ENCODE results near the gene PLA2G4A.

- TF ChIP-seq POLR2A (IDR thresholded peaks at IDR 0.05; ENCODE audit: low read length), result no peak
- TF ChIP-seq GATA1 (IDR thresholded peaks at IDR 0.05; ENCODE audit: low read depth, low read length), result no peak
Observed at GRCh38 chr1:186880982-186881381, 52.2 kb downstream of the PLA2G4A start.

All from erythroblast (primary cell).